ENCODE measurements around the gene ADAMTSL4. TPM values are rescaled to one million over a fixed set of nuclear protein-coding genes. Genes with fewer than 3 reads are reported as not detected.
A peak's percentile ranks its signal among the peaks of the same experiment; 100 is the strongest.

Gene ADAMTSL4
- total RNA-seq, 1 experiment from 2014 or later: 9.5 TPM

DNA sequence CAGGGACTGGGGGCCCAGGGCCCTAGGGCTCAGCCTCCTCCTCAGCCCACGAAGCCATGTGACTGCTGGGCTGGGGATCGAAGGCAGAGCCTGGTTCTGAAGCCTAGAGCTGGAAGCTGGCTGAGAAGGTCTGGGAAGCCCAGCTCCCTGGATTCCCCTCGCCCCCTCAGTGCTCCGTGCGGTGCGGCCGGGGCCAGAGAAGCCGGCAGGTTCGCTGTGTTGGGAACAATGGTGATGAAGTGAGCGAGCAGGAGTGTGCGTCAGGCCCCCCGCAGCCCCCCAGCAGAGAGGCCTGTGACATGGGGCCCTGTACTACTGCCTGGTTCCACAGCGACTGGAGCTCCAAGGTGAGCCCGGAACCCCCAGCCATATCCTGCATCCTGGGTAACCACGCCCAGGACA is 9.1 kb downstream of the ADAMTSL4 start:
- no peaks in the 10 kb centered on the region for H3K9me3 ChIP-seq (ENCODE audit: control insufficient read depth, insufficient read depth, low read depth, low read length)
- H3K4me1 ChIP-seq (ENCODE audit: control insufficient read depth, insufficient read depth, low read length): peaks cover 30% of the 10 kb centered on the region
- in situ Hi-C loops (cut with HindIII; ENCODE audit: low pct_unique_long_range_greater_than_20kb, low sequenced_read_pairs) (no loop called here), intact Hi-C loops (cut with micrococcal nuclease; ENCODE audit: unreplicated experiment) (no loop called here)
- ChIA-PET CTCF (no interaction called here), POLR2A (no interaction called here)
- TF ChIP-seq, protein P1, sequence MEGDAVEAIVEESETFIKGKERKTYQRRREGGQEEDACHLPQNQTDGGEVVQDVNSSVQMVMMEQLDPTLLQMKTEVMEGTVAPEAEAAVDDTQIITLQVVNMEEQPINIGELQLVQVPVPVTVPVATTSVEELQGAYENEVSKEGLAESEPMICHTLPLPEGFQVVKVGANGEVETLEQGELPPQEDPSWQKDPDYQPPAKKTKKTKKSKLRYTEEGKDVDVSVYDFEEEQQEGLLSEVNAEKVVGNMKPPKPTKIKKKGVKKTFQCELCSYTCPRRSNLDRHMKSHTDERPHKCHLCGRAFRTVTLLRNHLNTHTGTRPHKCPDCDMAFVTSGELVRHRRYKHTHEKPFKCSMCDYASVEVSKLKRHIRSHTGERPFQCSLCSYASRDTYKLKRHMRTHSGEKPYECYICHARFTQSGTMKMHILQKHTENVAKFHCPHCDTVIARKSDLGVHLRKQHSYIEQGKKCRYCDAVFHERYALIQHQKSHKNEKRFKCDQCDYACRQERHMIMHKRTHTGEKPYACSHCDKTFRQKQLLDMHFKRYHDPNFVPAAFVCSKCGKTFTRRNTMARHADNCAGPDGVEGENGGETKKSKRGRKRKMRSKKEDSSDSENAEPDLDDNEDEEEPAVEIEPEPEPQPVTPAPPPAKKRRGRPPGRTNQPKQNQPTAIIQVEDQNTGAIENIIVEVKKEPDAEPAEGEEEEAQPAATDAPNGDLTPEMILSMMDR (IDR thresholded peaks at IDR 0.05): no peak
- TF ChIP-seq POLR2AphosphoS5 (IDR thresholded peaks at IDR 0.05; ENCODE audit: low read depth, low read length) (no peak), TCF7L2 (IDR thresholded peaks at IDR 0.05; ENCODE audit: low read depth, low read length) (no peak), SIN3A (IDR thresholded peaks at IDR 0.05; ENCODE audit: borderline replicate concordance, insufficient read depth, low read depth, low read length) (no peak)
- TF ChIP-seq, protein P2, sequence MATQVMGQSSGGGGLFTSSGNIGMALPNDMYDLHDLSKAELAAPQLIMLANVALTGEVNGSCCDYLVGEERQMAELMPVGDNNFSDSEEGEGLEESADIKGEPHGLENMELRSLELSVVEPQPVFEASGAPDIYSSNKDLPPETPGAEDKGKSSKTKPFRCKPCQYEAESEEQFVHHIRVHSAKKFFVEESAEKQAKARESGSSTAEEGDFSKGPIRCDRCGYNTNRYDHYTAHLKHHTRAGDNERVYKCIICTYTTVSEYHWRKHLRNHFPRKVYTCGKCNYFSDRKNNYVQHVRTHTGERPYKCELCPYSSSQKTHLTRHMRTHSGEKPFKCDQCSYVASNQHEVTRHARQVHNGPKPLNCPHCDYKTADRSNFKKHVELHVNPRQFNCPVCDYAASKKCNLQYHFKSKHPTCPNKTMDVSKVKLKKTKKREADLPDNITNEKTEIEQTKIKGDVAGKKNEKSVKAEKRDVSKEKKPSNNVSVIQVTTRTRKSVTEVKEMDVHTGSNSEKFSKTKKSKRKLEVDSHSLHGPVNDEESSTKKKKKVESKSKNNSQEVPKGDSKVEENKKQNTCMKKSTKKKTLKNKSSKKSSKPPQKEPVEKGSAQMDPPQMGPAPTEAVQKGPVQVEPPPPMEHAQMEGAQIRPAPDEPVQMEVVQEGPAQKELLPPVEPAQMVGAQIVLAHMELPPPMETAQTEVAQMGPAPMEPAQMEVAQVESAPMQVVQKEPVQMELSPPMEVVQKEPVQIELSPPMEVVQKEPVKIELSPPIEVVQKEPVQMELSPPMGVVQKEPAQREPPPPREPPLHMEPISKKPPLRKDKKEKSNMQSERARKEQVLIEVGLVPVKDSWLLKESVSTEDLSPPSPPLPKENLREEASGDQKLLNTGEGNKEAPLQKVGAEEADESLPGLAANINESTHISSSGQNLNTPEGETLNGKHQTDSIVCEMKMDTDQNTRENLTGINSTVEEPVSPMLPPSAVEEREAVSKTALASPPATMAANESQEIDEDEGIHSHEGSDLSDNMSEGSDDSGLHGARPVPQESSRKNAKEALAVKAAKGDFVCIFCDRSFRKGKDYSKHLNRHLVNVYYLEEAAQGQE (IDR thresholded peaks at IDR 0.05; ENCODE audit: insufficient read depth in 1 of 2, low read depth in 2 of 2, low read length in 1 of 2): no peak
- H3K36me3 ChIP-seq (ENCODE audit: control insufficient read depth, insufficient read depth, low read length): no peaks in the 10 kb centered on the region
- H3K27ac ChIP-seq (ENCODE audit: low read length): no peak overlapping the region
- no peaks in the 10 kb centered on the region for H3K27me3 ChIP-seq (ENCODE audit: control insufficient read depth, insufficient read depth, low read length)
- no peak overlapping the region for H3K4me3 ChIP-seq (ENCODE audit: low read depth in 2 of 2, low read length in 2 of 2)
- no peak for DNase-seq (ENCODE audit: low read depth, low spot score)
- no TSS peak for BruUV-seq (replicated peaks)
- ATAC-seq: no peak

DNA sequence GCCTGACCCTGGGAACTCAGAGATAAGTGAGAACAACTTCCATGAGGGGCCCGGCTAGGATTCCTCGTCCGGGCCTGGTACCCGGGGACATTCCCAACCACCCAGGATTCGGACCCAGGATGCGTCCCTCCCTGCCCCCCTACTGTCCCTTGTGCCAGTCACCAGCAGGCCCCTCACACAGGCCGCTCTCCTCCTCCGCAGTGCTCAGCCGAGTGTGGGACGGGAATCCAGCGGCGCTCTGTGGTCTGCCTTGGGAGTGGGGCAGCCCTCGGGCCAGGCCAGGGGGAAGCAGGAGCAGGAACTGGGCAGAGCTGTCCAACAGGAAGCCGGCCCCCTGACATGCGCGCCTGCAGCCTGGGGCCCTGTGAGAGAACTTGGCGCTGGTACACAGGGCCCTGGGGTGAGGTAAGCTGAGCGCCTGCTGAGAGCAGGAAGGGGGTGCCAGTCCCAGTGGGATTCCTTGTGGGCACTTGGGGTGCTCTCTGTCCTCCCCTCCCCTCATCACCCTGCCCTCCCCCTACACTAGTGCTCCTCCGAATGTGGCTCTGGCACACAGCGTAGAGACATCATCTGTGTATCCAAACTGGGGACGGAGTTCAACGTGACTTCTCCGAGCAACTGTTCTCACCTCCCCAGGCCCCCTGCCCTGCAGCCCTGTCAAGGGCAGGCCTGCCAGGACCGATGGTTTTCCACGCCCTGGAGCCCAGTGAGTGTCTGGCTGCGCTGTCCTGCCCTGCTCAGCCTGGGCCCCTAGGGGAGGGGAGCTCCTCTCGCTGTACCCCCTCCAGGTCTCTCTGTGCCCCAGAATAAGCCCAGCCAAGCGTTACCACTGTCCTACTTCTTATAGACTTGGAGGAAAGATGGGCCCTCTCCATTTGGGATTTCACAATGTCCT is 9.8 kb downstream of the ADAMTSL4 start:
- Histone ChIP-seq H3K36me3 (ENCODE audit: control insufficient read depth, insufficient read depth, low read length) (no peaks in the 10 kb centered on the region), H3K27me3 (ENCODE audit: control insufficient read depth, insufficient read depth, low read length) (no peaks in the 10 kb centered on the region), H3K9me3 (ENCODE audit: control insufficient read depth, insufficient read depth, low read depth, low read length) (no peaks in the 10 kb centered on the region), H3K27ac (ENCODE audit: low read length) (peak overlapping the region; percentile 42; the same call in 1 of the 2 replicates), H3K4me1 (ENCODE audit: control insufficient read depth, insufficient read depth, low read length) (peaks cover 37% of the 10 kb centered on the region), H3K4me3 (ENCODE audit: low read depth in 2 of 2, low read length in 2 of 2) (no peak overlapping the region)
- TF ChIP-seq, protein P1 (IDR thresholded peaks at IDR 0.05): no peak
- TF ChIP-seq SIN3A (IDR thresholded peaks at IDR 0.05; ENCODE audit: borderline replicate concordance, insufficient read depth, low read depth, low read length) (no peak), TCF7L2 (IDR thresholded peaks at IDR 0.05; ENCODE audit: low read depth, low read length) (no peak), POLR2AphosphoS5 (IDR thresholded peaks at IDR 0.05; ENCODE audit: low read depth, low read length) (no peak)
- TF ChIP-seq, protein P2 (IDR thresholded peaks at IDR 0.05; ENCODE audit: insufficient read depth in 1 of 2, low read depth in 2 of 2, low read length in 1 of 2): no peak
- in situ Hi-C loops (cut with HindIII; ENCODE audit: low pct_unique_long_range_greater_than_20kb, low sequenced_read_pairs): no loop called here
- BruUV-seq (replicated peaks): no TSS peak
- DNase-seq (ENCODE audit: low read depth, low spot score) (no peak), ATAC-seq (no peak)
- ChIA-PET CTCF (interaction anchor here (0.6 to 2.3 kb wide), 3 partner anchors 7 to 57 kb away, joined by 5 to 10 read pairs (median 7); partner anchors contain the start of gene MCL1), POLR2A (no interaction called here)
- intact Hi-C loops (cut with micrococcal nuclease; ENCODE audit: unreplicated experiment): no loop called here

Data from Panc1 (cell line).